Suprapubic skin (tissue), 4 donors: ENCODE results near the gene CTF1. TPM values are rescaled to one million over a fixed set of nuclear protein-coding genes. Genes with fewer than 3 reads are reported as not detected.
"Not testable (repeated sequence)": the region's sequence is repeated elsewhere in the genome, so short reads cannot be mapped to it uniquely, and the experiment has no call there.

ENCODE experiments used
- DNase-seq, 2 donors: peaks; one replicate each; pipeline ENCODE4 v3.0.0-alpha.2; 2019; ENCODE audit warnings: low spot score in 2 of 2
- H3K27ac ChIP-seq: fragments of 200-600 bp; sonication (generic); one replicate; pipeline ENCODE4 v1.5.1; 2019
- H3K27me3 ChIP-seq: fragments of 200-600 bp; sonication (generic); one replicate; pipeline ENCODE4 v1.5.1; 2019
- H3K36me3 ChIP-seq: fragments of 200-600 bp; sonication (generic); one replicate; pipeline ENCODE4 v1.5.1; 2019
- H3K4me1 ChIP-seq: fragments of 200-600 bp; sonication (generic); one replicate; pipeline ENCODE4 v1.5.1; 2019
- H3K4me3 ChIP-seq: fragments of 200-600 bp; sonication (generic); one replicate; pipeline ENCODE4 v1.5.1; 2019; ENCODE audit warnings: mild to moderate bottlenecking
- H3K9me3 ChIP-seq: fragments of 200-600 bp; sonication (generic); one replicate; pipeline ENCODE4 v1.5.1; 2019
- CTCF ChIP-seq, 2 donors: fragments of 200-600 bp in 1 of 2; fragments of 450-650 bp in 1 of 2; sonication (generic) in 1 of 2; IDR thresholded peaks; one replicate each; pipeline ENCODE4 v1.5.1; 2016 to 2019; ENCODE audit warnings: antibody characterized with exemption in 2 of 2, mild to moderate bottlenecking in 1 of 2, moderate library complexity in 1 of 2
- EP300 ChIP-seq: sonication (generic); formaldehyde crosslinking; IDR thresholded peaks from one replicate; pipeline ENCODE4 v1.6.1; 2017; ENCODE audit warnings: antibody characterized with exemption
- POLR2A ChIP-seq, 2 donors: fragments of 450-650 bp; IDR thresholded peaks; one replicate each; pipeline ENCODE4 v1.6.1; 2017; ENCODE audit warnings: antibody characterized with exemption in 2 of 2, mild to moderate bottlenecking in 2 of 2, moderate library complexity in 2 of 2
- POLR2AphosphoS5 ChIP-seq, 3 donors: sonication (generic); formaldehyde crosslinking; IDR thresholded peaks; one replicate each; pipeline ENCODE4 v1.6.1; 2017; ENCODE audit warnings: antibody characterized with exemption in 3 of 3
- WGBS: methylation state at CpG from one replicate; pipeline ENCODE4 v1.1.5; 2018; 5-methylcytosine and 5-hydroxymethylcytosine counted together
- total RNA-seq, 4 donors: library from RNA; depleted of rRNA; stranded (reverse); fragments of >200 nt; gene quantifications; one replicate each; pipeline ENCODE4 v1.1.0, GENCODE V29; 2016

Gene CTF1
- total RNA-seq, 4 donors from 2014 or later: 0.30 to 1.3 (median 0.71) TPM

- no peaks in the 10 kb centered on the region for H3K9me3 ChIP-seq
- no peak for DNase-seq
- WGBS: 57% methylated on average over 4 of the region's 4 CpGs
- no peaks in the 10 kb centered on the region for H3K36me3 ChIP-seq
- no peaks in the 10 kb centered on the region for H3K4me1 ChIP-seq
- H3K27ac ChIP-seq: no peak overlapping the region
- H3K27me3 ChIP-seq: no peaks in the 10 kb centered on the region
- TF ChIP-seq POLR2AphosphoS5 (IDR thresholded peaks at IDR 0.05): no peak
- TF ChIP-seq CTCF (IDR thresholded peaks at IDR 0.05): no peak
- TF ChIP-seq POLR2A (IDR thresholded peaks at IDR 0.05): no peak
- no peak for TF ChIP-seq EP300
- no peak overlapping the region for H3K4me3 ChIP-seq
Measured at GRCh38 chr16:30858829-30859423, 37.5 kb upstream of the CTF1 start.

GRCh38 chr16:30860729-30861128, 35.7 kb upstream of the CTF1 start:
- not testable (repeated sequence) for H3K9me3 ChIP-seq, H3K27ac ChIP-seq, H3K4me1 ChIP-seq, H3K27me3 ChIP-seq, H3K36me3 ChIP-seq, H3K4me3 ChIP-seq, DNase-seq
- WGBS: 86% methylated on average over 7 of the region's 7 CpGs

- not testable (repeated sequence) for H3K4me1 ChIP-seq, H3K4me3 ChIP-seq, H3K27me3 ChIP-seq, DNase-seq, H3K9me3 ChIP-seq, H3K36me3 ChIP-seq, H3K27ac ChIP-seq
- WGBS: 97% methylated on average over 3 of the region's 3 CpGs
Measured at GRCh38 chr16:30863178-30863577, 33.2 kb upstream of the CTF1 start.

- Histone ChIP-seq H3K36me3 (no peaks in the 10 kb centered on the region), H3K4me3 (no peak overlapping the region), H3K27me3 (no peaks in the 10 kb centered on the region), H3K4me1 (no peaks in the 10 kb centered on the region), H3K9me3 (no peaks in the 10 kb centered on the region), H3K27ac (no peak overlapping the region)
- WGBS: 75% methylated on average over 6 of the region's 6 CpGs
- TF ChIP-seq POLR2A (IDR thresholded peaks at IDR 0.05): no peak
- no peak for DNase-seq
Measured at GRCh38 chr16:30866031-30866430, 30.4 kb upstream of the CTF1 start.

GRCh38 chr16:30867747-30868146, 28.7 kb upstream of the CTF1 start:
- DNase-seq: no peak
- no peaks in the 10 kb centered on the region for H3K4me1 ChIP-seq
- H3K27me3 ChIP-seq: no peaks in the 10 kb centered on the region
- no peak overlapping the region for H3K4me3 ChIP-seq
- WGBS: 90% methylated on average over 5 of the region's 5 CpGs
- no peaks in the 10 kb centered on the region for H3K36me3 ChIP-seq
- TF ChIP-seq CTCF (IDR thresholded peaks at IDR 0.05) (no peak), POLR2AphosphoS5 (IDR thresholded peaks at IDR 0.05) (no peak), POLR2A (IDR thresholded peaks at IDR 0.05) (no peak), EP300 (no peak)
- H3K27ac ChIP-seq: no peak overlapping the region
- H3K9me3 ChIP-seq: no peaks in the 10 kb centered on the region

GRCh38 chr16:30870904-30871303, 25.5 kb upstream of the CTF1 start:
- H3K4me3 ChIP-seq: no peak overlapping the region
- H3K9me3 ChIP-seq: no peaks in the 10 kb centered on the region
- no peaks in the 10 kb centered on the region for H3K27me3 ChIP-seq
- DNase-seq: no peak
- peaks cover 11% of the 10 kb centered on the region for H3K4me1 ChIP-seq
- TF ChIP-seq EP300: no peak
- TF ChIP-seq CTCF (IDR thresholded peaks at IDR 0.05): no peak
- no peak for TF ChIP-seq POLR2AphosphoS5 (IDR thresholded peaks at IDR 0.05)
- TF ChIP-seq POLR2A (IDR thresholded peaks at IDR 0.05): no peak
- WGBS: 86% methylated on average over 6 of the region's 6 CpGs
- H3K36me3 ChIP-seq: no peaks in the 10 kb centered on the region
- H3K27ac ChIP-seq: no peak overlapping the region

GRCh38 chr16:30874244-30874820, 22.1 kb upstream of the CTF1 start:
- WGBS: 26% methylated on average over 23 of the region's 23 CpGs
- Histone ChIP-seq H3K27me3 (no peaks in the 10 kb centered on the region), H3K4me1 (peaks cover 24% of the 10 kb centered on the region), H3K36me3 (peaks cover 5% of the 10 kb centered on the region), H3K9me3 (no peaks in the 10 kb centered on the region), H3K4me3 (peak overlapping the region; percentile 70), H3K27ac (peak overlapping the region; percentile 92)
- TF ChIP-seq POLR2A (IDR thresholded peaks at IDR 0.05) (no peak), POLR2AphosphoS5 (IDR thresholded peaks at IDR 0.05) (no peak), CTCF (IDR thresholded peaks at IDR 0.05) (no peak), EP300 (no peak)
- DNase-seq: no peak
